Measurements from ENCODE around the gene DXO.

DNA sequence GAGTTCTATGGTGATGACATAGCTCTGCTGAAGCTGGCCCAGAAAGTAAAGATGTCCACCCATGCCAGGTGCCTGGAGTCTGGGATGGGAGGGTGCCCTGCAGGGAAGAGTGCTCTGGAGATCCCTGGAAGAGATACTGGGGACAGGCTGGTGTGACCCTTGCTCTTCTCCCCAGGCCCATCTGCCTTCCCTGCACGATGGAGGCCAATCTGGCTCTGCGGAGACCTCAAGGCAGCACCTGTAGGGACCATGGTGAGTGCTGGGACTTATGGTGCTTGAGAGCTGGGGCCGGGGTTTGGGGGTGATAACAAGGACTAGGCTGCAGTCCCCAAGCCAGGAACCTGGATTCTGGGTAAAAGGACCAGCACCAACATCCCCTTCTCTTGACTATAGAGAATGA lies 28.2 kb downstream of the DXO start:
- TF ChIP-seq POLR2AphosphoS5 (IDR thresholded peaks at IDR 0.05), result no peak
- no peak for TF ChIP-seq POLR2A (IDR thresholded peaks at IDR 0.05)
- TF ChIP-seq, protein P1, sequence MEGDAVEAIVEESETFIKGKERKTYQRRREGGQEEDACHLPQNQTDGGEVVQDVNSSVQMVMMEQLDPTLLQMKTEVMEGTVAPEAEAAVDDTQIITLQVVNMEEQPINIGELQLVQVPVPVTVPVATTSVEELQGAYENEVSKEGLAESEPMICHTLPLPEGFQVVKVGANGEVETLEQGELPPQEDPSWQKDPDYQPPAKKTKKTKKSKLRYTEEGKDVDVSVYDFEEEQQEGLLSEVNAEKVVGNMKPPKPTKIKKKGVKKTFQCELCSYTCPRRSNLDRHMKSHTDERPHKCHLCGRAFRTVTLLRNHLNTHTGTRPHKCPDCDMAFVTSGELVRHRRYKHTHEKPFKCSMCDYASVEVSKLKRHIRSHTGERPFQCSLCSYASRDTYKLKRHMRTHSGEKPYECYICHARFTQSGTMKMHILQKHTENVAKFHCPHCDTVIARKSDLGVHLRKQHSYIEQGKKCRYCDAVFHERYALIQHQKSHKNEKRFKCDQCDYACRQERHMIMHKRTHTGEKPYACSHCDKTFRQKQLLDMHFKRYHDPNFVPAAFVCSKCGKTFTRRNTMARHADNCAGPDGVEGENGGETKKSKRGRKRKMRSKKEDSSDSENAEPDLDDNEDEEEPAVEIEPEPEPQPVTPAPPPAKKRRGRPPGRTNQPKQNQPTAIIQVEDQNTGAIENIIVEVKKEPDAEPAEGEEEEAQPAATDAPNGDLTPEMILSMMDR (IDR thresholded peaks at IDR 0.05), result no peak
